ENCODE results near the gene SAMD10.
A peak's percentile ranks its signal among the peaks of the same experiment; 100 is the strongest.
"Not testable (repeated sequence)": the region's sequence is repeated elsewhere in the genome, so short reads cannot be mapped to it uniquely, and the experiment has no call there.

The SAMD10 gene

DNA sequence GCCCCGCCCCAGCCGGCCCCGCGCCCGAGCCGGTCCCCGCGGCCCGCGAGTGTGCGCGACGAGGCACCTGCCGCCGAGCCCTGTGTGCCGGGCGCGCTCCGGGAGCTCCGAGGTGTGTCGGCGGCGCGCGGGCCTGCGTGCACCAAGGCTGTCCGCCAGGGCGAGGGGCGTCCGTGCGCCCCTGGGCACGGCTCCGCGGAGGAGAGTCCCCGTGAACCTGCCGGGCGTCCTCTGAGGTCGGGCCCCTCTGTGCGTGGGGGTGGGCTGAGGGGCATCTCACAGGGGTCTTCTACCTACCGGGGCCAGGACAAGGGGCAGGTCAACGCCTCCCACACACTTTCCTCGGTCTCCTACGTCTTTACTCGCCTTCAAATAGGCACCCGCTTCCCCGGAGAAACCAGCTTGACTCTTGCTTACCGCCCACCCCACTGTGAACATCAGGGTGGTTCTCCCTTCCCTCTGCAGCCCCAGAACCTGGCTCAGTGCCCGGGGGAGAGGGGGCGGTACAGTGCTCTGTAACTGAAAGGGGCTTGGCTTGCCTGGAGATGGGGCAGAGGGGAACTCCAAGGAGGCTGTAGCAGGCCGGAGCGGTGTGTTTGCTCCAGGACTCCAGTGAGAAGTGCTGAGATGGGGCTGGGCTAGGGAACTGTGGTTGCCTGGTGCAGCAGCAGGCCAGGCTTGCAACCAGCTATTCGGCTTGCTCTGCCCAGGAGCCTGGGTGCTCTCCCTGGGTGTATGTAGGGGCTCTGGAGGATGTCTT, at the start of gene SAMD10:
Gene SAMD10, minus strand, starts transcription at position 86 of the 760 bp plus-strand sequence. CDS start 175 bp downstream, outside the sequence.
- peak in 1 of 2 donors; percentile 44 for DNase-seq (ENCODE audit: low read depth in 2 of 2)

DNA sequence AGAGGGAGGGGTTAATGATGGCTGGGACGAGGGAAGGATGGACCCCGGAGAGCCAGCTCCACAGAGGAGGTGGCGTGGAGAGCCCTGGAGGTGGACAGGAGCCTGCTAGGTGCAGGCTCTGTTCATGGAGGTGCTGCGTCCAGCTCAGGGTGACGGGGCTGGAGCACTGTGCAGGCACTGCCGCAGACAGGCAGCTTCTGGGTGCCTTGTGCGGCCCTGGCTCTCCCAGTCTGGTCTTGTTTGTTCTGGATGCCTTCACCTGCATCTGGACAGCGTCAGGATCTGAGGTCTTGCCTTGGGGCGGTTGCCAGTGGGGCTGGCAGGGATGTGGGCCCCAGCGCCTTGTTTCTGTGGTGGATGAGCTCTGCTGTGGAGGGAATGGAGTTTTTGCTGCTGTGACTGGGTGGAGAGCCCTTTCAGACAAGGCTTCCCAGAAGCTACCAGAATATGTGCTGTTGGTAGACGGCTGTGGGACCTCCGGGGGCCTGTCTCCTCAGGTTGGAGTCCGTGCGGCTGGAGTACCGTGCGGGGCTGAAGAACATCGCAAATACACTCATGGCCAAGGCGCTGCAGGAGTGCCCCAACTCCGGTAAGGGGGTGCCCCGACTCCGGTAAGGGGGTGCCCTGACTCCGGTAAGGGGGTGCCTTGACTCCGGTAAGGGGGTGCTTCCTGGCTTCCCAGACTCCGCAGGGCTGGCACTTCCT, 48.7 kb upstream of the SAMD10 start:
- no peak for DNase-seq (ENCODE audit: low read depth in 2 of 2)

DNA sequence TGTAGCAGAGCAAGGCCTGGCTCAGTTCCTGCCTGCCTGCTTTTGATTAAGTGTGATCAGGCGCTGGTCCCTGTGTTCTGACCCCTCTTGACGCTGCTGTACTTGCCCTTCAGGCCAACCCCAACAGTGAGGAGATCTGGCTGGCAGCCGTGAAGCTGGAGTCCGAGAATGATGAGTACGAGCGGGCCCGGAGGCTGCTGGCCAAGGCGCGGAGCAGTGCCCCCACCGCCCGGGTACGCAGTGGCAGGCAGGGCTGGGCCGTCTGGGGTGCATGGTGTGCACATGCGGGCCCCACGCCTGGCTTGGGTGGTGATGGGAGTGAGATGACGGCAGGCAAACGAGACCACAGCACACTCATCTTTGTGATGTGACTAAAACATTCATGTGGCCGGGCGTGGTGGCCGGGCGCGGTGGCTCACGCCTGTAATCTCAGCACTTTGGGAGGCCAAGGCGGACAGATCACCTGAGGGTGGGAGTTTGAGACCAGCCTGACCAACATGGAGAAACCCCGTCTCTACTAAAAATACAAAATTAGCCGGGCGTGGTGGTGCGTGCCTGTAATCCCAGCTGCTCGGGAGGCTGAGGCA, 46.5 kb upstream of the SAMD10 start:
- no peak for DNase-seq (ENCODE audit: low read depth in 2 of 2)

DNA sequence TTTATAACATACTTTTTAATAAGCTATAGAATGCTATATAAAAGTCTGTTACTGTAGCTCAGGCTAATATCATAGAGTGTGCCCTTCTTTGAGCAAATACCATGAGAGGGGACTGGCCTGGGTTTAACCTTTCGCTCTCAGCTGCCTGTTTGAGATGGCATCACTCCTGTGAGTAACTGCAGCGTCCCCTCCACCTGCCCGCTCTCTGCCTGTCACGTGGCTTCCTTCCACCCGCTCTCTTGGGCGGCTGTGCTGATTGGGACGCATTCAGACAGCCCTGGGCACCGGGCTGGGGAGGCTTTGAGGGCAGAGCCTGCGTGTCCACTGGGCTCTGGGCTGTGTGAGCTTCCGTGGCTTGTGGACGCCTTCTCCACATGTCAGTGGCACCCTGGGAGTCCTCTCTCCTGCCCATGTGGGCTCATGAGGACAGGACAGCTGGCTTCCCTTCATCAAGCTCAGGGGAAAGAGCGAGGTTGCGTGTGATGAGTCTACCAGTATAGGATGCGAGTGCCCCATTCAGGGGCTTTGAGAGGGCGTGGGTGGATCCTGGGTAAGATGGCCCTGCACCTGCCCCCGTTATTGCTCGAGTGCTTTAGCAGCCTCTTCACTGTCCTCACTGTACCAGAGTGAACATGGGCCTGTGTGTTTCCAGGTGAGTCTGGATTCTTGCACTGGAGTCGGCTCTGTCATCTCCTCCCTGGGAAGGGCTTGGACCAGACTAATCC, 45.8 kb upstream of the SAMD10 start:
- DNase-seq (ENCODE audit: low read depth in 2 of 2) = no peak

DNA sequence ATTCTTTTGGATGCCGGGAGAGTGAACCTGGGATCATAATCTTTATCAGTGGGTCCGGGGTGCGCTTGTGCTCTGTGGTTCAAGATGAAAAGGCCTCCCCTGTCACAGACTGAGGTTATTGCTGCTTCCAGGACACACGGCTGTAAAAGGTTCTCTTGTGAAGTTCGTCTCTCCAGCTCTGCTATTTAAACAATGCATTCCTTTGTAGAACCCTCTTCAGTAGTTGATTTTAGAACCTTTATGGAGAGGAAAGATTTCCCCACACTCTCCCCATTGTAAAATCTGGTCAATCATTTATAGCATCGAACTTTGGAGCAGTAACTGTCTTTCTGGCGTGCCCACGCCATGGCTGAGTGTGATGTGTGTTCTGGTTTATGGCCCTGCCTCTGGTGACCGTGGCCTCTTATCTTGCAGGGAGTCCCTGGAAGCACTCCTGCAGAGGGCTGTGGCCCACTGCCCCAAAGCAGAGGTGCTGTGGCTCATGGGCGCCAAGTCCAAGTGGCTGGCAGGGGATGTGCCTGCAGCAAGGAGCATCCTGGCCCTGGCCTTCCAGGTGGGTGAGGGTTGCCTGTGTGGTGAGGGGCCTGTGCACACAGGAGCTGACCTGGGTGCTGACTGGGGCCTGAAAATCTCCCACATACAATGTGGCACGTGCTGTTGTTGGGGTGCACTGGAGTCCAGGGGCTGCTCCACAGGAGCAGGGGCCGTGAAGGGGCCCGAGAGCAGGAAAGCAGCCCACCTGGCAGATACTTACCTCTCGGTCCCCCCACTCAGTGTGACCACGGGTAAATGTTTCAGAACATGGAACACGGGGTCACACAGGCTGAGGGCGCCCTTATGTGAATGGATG, 44.9 kb upstream of the SAMD10 start:
- DNase-seq (ENCODE audit: low read depth in 2 of 2) = no peak

DNA sequence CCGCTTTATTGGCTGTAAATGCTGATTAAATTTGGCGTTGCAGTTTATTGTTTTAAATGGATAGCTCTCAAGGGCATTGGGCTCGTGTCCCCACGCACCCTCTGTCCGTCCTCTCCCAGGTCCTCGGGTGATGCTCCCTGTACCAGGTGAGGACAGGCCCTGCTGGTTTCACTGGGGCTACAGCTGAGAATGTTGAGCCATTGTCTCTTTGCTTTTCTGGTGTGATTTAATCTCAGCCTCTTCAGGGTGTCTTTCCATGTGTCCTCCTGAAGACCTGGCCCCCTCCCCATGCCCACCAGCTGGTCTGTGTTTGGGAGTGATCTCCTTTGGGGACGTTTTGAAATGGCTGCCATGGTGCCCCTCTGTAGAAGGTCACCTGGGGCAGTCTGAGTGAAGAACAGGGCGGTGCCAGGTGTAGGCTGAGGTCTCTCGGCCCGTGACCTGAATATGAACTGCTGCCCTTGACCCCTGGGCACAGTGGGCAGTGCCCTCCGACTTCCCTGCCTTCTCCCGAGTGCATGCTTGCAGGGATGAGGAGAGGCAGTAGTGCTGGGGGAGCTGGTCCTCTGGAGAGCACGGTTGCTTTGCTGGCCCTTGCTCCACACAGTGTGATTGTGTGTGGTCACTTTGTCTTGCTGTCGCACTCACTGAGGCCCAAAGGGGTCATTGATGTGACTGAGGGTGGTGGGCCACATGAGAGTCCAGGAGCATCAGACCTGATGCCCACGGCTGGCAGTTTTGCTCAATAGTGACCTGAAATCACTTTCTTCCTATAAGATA, 44.1 kb upstream of the SAMD10 start:
- no peak for DNase-seq (ENCODE audit: low read depth in 2 of 2)

- no peak for DNase-seq (ENCODE audit: low read depth in 2 of 2)
Measured at GRCh38 chr20:64022671-64023360, 43.4 kb upstream of the SAMD10 start.

GRCh38 chr20:64021124-64021975, 41.9 kb upstream of the SAMD10 start:
- DNase-seq (ENCODE audit: low read depth in 2 of 2) = no peak

GRCh38 chr20:64015635-64016034, 36.2 kb upstream of the SAMD10 start:
- no peak for DNase-seq (ENCODE audit: low read depth in 2 of 2)

GRCh38 chr20:64012385-64013154, 33.1 kb upstream of the SAMD10 start:
- not testable (repeated sequence) for DNase-seq (ENCODE audit: low read depth in 2 of 2)

DNA sequence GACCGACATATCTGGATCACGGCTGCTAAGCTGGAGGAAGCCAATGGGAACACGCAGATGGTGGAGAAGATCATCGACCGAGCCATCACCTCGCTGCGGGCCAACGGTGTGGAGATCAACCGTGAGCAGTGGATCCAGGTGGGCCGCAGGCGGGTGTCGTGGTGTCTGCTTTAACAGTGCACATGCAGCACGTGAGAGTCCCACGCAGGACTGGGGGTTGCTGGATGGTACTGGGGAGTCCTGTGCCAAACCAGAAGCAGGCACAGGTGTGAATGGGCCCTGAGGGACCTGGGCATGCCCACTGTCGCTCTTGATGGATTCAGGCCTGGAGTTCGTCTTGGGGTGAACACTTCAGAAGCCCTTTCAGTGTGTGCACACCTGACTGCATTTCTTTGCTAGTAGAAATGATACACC, 31.9 kb upstream of the SAMD10 start:
- DNase-seq (ENCODE audit: low read depth in 2 of 2) = no peak

- DNase-seq (ENCODE audit: low read depth in 2 of 2) = no peak
Measured at GRCh38 chr20:64010711-64011237, 31.3 kb upstream of the SAMD10 start.

- DNase-seq (ENCODE audit: low read depth in 2 of 2) = no peak
Measured at GRCh38 chr20:64009811-64010387, 30.5 kb upstream of the SAMD10 start.

- no peak for DNase-seq (ENCODE audit: low read depth in 2 of 2)
Measured at GRCh38 chr20:64006902-64007301, 27.5 kb upstream of the SAMD10 start.

DNA sequence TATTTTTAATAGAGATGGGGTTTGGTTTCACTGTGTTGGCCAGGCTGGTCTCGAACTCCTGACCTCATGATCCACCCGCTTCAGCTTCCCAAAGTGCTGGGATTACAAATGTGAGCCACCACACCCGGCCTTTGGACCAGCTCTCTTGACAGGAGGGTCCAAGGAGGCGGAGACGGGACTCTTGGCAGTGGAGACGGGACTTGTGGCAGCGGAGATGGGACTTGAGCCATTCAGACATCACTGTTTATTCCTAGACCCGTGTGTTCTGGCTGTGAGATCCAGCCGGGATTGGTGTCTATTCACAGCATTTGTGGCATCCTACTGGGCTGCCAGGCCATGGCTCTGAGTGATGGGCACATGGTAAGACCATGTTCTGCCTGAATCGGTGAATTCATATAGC, 27.0 kb upstream of the SAMD10 start:
- no peak for DNase-seq (ENCODE audit: low read depth in 2 of 2)

GRCh38 chr20:64005394-64005793, 26.0 kb upstream of the SAMD10 start:
- DNase-seq (ENCODE audit: low read depth in 2 of 2) = no peak

GRCh38 chr20:64003960-64004725, 24.7 kb upstream of the SAMD10 start:
- no peak for DNase-seq (ENCODE audit: low read depth in 2 of 2)

All from stimulated activated CD8-positive, alpha-beta memory T cell treated with anti-CD3 and anti-CD28 coated beads, Interleukin-2, amount 100 ng/mL, for 1 hour (primary cell).